Smooth muscle cell of the brain vasculature (primary cell): ENCODE data around the gene CPNE1.
"Not testable (repeated sequence)": the region's sequence is repeated elsewhere in the genome, so short reads cannot be mapped to it uniquely, and the experiment has no call there.

Experiments used
- DNase-seq: peaks from one replicate; pipeline ENCODE4 v3.0.0-alpha.2; 2012; ENCODE audit warnings: low read depth, low spot score

CPNE1 gene

GRCh38 chr20:35664466-35665206 lies at the start of gene CPNE1, which contains the start of gene RBM12:
Gene CPNE1 (minus strand): TSS chr20:35664900. CDS start chr20:35632923, 31,977 bp downstream.
Gene RBM12 (minus strand): TSS chr20:35664900. CDS start chr20:35655322, 9,578 bp downstream.
- peak; percentile 83 for DNase-seq

- DNase-seq: no peak
Measured at GRCh38 chr20:35714127-35714526, 49.4 kb upstream of the CPNE1 start.

DNA sequence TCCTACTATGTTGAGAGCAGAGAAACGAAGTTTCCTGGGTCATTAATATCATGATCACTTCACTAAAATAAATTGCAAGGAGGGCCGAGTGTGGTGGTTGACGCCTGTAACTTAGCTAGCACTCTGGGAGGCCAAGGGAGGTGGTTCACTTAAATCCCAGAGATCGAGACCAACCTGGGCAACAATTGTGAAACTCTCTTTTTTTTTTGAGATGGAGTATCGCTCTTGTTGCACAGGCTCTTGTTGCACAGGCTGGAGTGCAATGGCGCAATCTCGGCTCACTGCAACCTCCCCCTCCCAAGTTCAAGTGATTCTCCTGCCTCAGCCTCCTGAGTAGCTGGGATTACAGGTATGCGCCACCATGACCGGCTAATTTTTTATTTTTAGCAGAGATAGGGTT lies 48.4 kb upstream of the CPNE1 start:
- not testable (repeated sequence) for DNase-seq

DNA sequence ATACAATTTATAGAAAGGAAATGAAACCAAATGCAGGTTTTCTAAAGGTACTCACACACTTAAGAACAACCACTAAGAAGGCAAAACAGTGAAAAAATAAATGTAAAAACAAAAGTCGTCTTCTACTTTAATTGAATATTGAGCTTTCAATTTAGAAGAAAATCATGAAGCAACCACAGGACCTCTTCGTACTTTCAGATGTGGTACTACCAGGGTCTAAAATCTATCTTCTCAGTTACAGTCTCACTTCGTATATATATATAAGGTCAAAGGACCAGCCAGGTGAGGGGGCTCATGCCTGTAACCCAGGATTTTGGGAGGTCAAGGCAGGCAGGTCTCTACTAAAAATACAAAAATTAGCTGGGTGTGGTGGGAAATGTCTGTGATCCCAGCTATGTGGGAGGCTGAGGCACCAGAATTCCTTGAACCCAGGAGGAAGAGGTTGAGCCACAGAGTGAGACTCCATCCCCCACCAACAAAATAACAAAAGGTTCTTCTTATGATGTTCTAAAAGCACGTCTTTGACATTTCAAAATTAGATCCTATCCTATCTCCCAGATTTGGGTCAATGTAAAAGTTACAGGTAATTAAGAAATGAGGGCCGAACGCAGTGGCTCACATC lies 47.0 kb upstream of the CPNE1 start:
- no peak for DNase-seq

GRCh38 chr20:35710884-35711587 lies 46.3 kb upstream of the CPNE1 start:
- no peak for DNase-seq

DNA sequence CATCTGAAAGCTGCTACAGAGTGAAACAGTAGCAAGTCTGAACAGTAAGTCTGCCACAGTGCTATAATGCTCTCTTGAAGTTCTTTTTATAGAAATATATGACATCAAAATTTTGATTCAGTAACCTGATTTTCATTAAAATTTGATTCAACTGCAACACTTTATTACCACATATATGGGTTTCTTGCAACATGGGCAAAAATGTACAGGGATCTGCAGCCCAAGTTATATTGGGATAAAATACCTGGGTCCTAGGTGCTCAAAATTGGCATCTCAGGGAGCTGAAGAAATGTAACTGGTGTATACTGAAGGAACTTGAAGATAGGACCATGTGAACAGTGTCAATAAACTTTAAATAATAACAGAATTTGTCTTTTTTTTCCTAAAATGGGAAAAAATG lies 45.3 kb upstream of the CPNE1 start:
- DNase-seq: no peak

DNA sequence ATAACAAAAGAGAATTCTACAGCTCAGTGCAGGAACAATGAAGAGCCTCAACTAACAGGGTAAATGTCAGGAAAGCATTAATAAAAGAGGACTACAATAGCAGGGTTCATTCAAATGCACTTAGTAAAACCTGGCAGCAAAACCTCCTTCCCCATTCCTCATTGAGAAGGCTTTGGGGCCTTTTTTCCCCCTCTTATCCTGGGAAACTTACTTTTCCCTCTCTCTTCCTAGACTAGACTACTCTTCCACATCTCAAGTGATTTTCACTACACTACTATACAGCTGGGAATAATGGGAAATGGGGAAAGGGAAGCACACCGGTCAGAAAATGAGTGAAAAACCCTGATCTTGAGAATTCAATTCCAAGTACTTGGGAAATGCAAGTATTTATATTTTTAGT lies 44.6 kb upstream of the CPNE1 start:
- DNase-seq: no peak

GRCh38 chr20:35708502-35708901 lies 43.8 kb upstream of the CPNE1 start:
- no peak for DNase-seq

GRCh38 chr20:35706591-35707529 lies 42.2 kb upstream of the CPNE1 start:
- DNase-seq: not testable (repeated sequence)

DNA sequence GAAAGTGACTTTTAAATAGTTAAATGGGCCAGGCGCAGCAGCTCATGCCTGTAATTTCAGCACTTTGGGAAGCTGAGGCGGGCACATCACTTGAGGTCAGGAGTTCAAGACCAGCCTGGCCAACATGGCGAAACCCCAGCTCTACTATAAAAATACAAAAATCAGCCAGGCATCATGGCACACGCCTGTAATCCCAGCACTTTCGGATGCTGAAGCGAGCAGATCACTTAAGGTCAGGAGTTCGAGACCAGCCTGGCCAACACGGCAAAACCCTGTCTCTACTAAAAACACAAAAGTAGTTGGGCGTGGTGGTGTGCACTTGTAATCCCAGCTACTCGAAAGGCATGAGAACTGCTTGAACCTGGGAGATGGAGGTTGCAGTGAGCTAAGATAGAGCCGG lies 41.2 kb upstream of the CPNE1 start:
- not testable (repeated sequence) for DNase-seq

- DNase-seq: no peak
Measured at GRCh38 chr20:35704514-35705261, 40.0 kb upstream of the CPNE1 start.

DNA sequence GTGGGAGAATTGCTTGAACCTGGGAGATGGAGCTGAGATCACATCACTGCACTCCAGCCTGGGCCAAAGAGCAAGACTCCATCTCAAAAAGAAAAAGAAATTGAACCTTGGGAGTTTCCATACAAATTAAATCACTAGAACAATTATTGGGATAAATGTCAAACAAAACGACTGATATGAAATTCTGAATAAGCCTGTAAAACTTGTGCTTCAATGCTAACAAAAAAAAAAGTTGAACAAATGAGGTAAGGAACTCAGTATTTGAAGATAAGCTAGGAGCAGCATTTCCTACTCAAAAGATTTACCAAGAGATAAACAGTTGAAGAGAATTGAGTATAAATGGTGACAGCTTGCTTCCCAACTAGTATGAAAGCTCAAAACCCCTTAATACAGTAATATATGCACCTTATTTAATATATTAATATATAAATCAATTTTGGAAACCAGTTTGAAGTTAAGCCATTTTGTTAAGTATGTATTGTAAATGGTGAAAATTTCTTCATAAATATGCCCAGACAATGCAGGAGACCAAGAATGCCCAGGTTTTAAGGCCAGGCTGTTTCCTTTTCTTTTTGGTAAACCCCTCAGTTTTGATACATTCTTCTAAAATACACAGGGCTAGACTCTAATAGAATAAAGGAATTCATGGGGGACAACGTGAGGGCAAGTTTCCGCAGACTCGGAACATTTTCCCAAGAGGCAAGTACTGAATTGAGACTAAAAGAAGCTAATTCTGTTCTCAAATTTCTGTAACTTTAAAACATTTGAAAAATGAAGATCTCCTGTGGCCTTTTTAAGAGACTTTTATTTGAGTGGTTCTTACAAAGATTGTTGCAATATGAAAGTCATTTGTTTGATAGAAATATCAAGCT lies 38.4 kb upstream of the CPNE1 start:
- DNase-seq: no peak

DNA sequence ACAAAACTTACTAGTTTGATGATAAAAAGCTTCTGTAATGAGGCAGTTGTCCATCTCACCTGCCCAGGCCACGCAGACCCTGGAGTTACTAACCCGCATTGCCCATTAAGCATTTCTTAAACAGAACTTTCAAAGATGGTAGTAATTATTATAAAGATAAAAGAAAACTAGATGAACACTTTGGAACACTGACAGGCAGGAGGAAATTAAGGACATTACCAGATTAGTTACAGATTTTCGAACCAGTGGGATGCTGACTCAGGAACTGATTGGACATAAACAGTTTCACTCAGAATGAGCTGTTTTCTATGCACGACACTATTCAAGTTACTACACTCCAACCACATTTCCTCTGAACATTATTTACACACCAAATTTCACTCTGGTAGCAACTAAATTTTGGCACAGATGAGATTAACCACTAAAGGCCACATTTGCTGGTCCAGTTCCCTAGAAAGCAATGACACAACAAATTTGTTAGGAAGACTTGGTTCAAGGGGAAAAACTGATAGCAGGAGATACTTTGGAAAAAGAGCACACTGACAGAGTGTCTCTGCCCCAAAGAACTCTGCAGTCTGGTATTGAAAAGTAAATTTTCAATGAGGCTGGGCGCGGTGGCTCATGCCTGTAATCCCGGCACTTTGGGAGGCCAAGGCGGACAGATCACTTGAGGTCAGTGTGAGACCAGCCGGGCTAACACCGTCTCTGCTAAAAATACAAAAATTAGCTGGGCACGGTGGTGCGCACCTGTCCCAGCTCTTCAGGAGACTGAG lies 37.5 kb upstream of the CPNE1 start:
- no peak for DNase-seq

- no peak for DNase-seq
Measured at GRCh38 chr20:35700625-35701148, 36.0 kb upstream of the CPNE1 start.

DNA sequence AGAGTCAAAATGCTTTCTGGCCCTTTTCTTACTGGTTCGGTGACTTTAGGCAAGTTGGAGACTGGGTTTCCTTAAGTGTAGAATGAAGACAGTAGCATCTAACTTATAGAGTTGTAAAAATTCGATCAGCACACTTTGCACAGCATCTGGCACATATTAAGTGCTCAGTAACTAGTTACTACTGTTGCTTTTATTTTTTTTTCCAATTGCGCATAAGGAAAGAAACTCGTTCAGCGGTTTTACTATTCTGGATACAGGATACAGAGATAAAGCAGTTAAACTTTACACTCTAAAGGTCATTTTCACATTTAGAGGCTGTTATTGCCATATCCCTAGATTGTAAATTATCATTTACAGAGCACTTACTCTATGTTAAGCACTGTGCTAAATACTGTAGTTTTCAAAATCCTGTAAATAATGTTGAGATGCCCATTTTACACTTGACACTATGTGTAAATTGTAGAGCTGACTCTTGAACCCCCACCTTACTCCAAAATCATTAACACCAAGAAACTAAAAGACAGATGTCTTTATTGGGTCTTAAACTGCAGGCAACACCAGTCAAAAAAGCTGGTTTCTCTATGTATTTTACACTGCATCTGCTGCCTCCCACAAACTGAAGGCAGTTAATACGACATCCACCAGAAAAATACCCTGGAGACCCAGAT lies 35.4 kb upstream of the CPNE1 start:
- no peak for DNase-seq

DNA sequence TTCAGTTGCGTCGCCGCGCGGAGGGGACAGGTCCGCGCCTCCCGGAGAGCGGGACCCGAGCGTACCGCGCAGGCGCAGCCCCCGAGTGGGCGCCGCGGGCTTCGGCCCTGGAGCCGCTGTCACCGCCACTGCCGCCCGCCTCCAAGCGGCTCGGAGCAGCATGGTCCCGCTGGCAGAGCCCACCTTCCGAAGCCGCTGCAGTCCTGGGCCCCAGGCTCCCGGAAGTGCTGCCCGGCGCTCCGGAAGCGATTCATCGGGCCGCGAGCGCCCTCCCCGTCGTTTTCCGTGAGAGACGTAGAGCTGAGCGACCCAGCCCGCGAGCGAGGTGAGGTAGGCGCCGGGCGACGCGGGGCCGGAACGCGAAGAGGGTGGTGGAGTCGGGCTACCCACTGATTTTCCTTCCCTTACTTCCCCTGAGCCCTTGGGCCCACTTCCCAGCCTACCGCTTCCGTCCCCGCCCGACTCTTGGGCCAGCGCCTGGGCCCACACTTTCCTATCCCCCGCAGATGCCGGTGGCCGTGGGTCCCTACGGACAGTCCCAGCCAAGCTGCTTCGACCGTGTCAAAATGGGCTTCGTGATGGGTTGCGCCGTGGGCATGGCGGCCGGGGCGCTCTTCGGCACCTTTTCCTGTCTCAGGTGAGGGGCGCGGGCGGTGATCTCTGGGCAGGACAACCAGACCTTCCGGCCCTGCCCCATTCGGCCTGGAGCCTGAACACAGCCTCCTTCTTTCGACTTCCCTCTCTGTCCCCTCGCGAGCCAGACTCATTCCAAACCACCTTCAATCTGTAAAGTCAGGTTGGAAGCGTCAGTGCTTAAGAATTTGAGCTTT lies 34.6 kb upstream of the CPNE1 start, which contains the start of the genes NFS1 and ROMO1:
TSS of gene NFS1 (minus strand) at position 226 of the 830 bp plus-strand sequence. CDS start at position 162, 64 bp downstream.
TSS of gene ROMO1 (plus strand) at position 279 of the 830 bp plus-strand sequence. CDS start at position 507, 228 bp downstream.
- peak; percentile 50 for DNase-seq
